WI38 (cell line): ENCODE results near the gene BBX.

ENCODE experiments used
- H3K4me3 ChIP-seq: 2 replicates; pipeline ENCODE4 v1.5.1; 2011; ENCODE audit warnings: low read depth, mild to moderate bottlenecking, control low read depth, low read length
- CTCF ChIP-seq: IDR thresholded peaks from 2 replicates; pipeline ENCODE4 v1.5.1; 2012; ENCODE audit warnings: low read depth, mild to moderate bottlenecking, control low read depth, low read length

Gene BBX

GRCh38 chr3:107596639-107597038 lies 73.9 kb downstream of the BBX start:
- H3K4me3 ChIP-seq: no peak overlapping the region
- TF ChIP-seq CTCF: no peak

- no peak for TF ChIP-seq CTCF
- H3K4me3 ChIP-seq: peak overlapping the region; percentile 28
Measured at GRCh38 chr3:107598926-107599771, 76.4 kb downstream of the BBX start.

GRCh38 chr3:107599772-107600145 lies 77.0 kb downstream of the BBX start:
- H3K4me3 ChIP-seq: peak overlapping the region; percentile 28
- no peak for TF ChIP-seq CTCF

- H3K4me3 ChIP-seq: no peak overlapping the region
- TF ChIP-seq CTCF: no peak
Measured at GRCh38 chr3:107600780-107601179, 78.0 kb downstream of the BBX start.

GRCh38 chr3:107604057-107604822 lies 81.5 kb downstream of the BBX start:
- no peak for TF ChIP-seq CTCF
- no peak overlapping the region for H3K4me3 ChIP-seq

- no peak for TF ChIP-seq CTCF
Measured at GRCh38 chr3:107611775-107612469, 89.2 kb downstream of the BBX start.

More at GRCh38 chr3:107611775-107612469, 89.2 kb downstream of the BBX start:
- H3K4me3 ChIP-seq: no peak overlapping the region
